ENCODE measurements around the gene DOHH.

The DOHH gene

DNA sequence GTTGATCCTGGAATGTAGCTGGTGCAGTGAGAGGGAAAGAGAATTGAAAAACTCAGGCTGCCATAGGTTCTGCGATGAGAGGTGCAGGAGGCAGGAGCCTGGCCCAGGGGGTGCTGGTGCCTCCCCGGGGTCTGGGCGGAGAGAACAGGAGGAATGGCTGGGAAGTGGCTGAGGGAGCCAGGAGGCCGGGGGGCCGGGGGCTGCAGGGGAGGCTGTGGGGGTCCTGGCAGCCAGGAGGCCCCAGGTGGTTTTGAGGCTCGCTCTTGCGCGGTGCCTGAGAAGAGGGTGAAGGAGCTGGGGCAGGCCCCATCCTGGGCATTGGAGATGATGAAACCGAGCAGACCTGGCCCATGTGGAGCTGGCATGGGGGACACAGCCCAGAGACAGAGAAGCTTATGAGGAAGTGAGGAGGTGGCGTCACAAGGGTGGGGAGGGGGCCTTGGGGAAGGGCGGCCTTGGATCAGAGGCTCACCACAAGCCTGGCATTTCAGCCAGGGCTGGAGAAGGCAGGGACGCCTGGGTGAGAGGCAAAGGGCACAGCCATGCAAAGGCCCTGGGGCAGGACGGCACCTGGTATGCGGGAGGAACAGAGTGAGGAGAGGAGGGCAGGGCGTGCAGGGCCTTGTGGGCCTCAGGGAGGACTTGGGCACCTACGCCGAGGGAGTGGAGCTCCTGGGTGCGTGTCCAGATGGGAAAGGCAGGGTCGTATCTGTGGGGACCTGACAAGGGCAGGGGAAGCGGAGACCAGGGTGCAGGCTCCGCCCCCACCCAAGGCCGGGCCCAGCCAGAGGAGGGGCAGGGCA lies 37.2 kb upstream of the DOHH start:
- no peak for TF ChIP-seq CTCF (IDR thresholded peaks at IDR 0.05)

- TF ChIP-seq CTCF (IDR thresholded peaks at IDR 0.05) = no peak
Measured at GRCh38 chr19:3537101-3537437, 36.6 kb upstream of the DOHH start.

- no peak for TF ChIP-seq CTCF (IDR thresholded peaks at IDR 0.05)
Measured at GRCh38 chr19:3536429-3537100, 36.1 kb upstream of the DOHH start.

GRCh38 chr19:3535981-3536380 lies 35.5 kb upstream of the DOHH start:
- no peak for TF ChIP-seq CTCF (IDR thresholded peaks at IDR 0.05)

GRCh38 chr19:3535563-3535965 lies 35.1 kb upstream of the DOHH start:
- no peak for TF ChIP-seq CTCF (IDR thresholded peaks at IDR 0.05)

DNA sequence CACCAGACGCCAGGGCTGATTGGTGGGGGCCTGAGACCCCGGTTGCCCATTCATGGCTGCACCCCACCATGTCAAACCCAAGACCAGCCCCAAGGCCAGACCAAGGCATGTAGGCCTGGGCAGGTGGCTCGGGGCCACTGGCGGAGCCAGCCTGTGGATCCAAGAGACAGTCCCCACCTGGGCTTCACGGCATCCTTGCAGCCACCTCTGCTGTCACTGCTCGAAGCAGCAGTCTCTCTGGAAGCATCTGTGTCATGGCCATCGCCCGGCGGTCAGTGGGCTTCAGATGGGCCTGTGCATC lies 34.7 kb upstream of the DOHH start:
- TF ChIP-seq CTCF (IDR thresholded peaks at IDR 0.05) = no peak

GRCh38 chr19:3534375-3535234 lies 34.1 kb upstream of the DOHH start:
- no peak for TF ChIP-seq CTCF (IDR thresholded peaks at IDR 0.05)
